ENCODE results near the gene CRP. TPM values are rescaled to one million over a fixed set of nuclear protein-coding genes. Genes with fewer than 3 reads are reported as not detected.

The CRP gene
- total RNA-seq, 4 donors from 2014 or later, result 0.17 to 0.65 (median 0.42) TPM; not detected in 1

DNA sequence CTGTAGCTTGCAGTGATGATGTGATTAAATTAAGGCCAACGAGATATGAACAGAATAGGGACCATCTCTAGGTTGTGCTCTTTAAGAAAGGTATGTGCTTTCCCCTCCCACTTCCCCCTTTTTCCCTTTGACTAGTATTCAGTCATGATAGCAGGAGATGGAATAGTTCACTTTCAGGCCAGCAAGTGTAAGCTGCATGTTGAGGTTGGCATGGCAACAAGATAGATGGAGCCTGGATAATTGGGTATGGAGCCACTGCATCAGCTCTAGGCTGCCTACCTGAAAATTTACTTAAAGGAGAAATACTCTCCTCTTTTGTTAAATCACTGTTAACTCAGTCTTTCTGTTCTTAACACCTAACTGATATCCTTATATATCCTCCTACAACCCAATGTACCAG is 1.5 kb upstream of the CRP start:
- TF ChIP-seq, protein P1, sequence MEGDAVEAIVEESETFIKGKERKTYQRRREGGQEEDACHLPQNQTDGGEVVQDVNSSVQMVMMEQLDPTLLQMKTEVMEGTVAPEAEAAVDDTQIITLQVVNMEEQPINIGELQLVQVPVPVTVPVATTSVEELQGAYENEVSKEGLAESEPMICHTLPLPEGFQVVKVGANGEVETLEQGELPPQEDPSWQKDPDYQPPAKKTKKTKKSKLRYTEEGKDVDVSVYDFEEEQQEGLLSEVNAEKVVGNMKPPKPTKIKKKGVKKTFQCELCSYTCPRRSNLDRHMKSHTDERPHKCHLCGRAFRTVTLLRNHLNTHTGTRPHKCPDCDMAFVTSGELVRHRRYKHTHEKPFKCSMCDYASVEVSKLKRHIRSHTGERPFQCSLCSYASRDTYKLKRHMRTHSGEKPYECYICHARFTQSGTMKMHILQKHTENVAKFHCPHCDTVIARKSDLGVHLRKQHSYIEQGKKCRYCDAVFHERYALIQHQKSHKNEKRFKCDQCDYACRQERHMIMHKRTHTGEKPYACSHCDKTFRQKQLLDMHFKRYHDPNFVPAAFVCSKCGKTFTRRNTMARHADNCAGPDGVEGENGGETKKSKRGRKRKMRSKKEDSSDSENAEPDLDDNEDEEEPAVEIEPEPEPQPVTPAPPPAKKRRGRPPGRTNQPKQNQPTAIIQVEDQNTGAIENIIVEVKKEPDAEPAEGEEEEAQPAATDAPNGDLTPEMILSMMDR (IDR thresholded peaks at IDR 0.05), result no peak
- TF ChIP-seq POLR2AphosphoS5 (IDR thresholded peaks at IDR 0.05), result no peak
- TF ChIP-seq POLR2A (IDR thresholded peaks at IDR 0.05; ENCODE audit: low read depth), result no peak
- TF ChIP-seq EP300 (IDR thresholded peaks at IDR 0.05), result no peak
- intact Hi-C loops (cut with DNase I), result no loop called here
- DNase-seq (ENCODE audit: extremely low spot score), result no peak
- no peaks in the 10 kb centered on the region for H3K36me3 ChIP-seq
- no peak overlapping the region for H3K27ac ChIP-seq (replicated peaks in 1 of 4)
- 87% methylated on average over 1 of the region's 1 CpG for WGBS
- H3K9me3 ChIP-seq, result peaks cover 0 to 6% (median 0%) of the 10 kb centered on the region in 4 donors
- H3K4me3 ChIP-seq, result no peak overlapping the region
- H3K4me1 ChIP-seq, result no peaks in the 10 kb centered on the region
- H3K27me3 ChIP-seq, result peaks cover 0 to 9% (median 0%) of the 10 kb centered on the region in 4 donors

DNA sequence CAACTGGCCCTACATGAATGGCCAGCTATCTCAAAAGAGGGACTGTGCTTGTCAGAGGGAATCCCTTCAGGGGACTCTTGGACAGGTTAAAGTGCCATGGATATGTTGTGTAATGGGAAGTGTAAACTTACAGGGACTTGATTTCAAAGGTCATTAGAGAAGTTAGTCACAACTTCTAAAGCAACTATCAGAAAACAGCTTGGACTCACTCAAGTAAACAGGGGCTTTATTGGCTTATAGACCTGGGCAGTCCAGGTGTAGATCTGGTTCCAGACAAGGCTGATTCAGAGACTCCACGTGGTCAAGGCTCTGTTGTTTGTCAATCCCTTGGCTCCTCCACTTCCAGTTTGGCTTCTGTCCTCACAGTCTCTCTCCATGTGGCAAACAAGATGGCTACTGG is 2.3 kb downstream of the CRP start:
- Histone ChIP-seq H3K4me3 (no peak overlapping the region), H3K4me1 (no peaks in the 10 kb centered on the region), H3K27ac (replicated peaks in 1 of 4) (no peak overlapping the region), H3K36me3 (no peaks in the 10 kb centered on the region), H3K9me3 (no peaks in the 10 kb centered on the region), H3K27me3 (no peaks in the 10 kb centered on the region)
- TF ChIP-seq POLR2A (IDR thresholded peaks at IDR 0.05; ENCODE audit: low read depth) (no peak), POLR2AphosphoS5 (IDR thresholded peaks at IDR 0.05) (no peak), EP300 (IDR thresholded peaks at IDR 0.05) (no peak)
- TF ChIP-seq, protein P1 (IDR thresholded peaks at IDR 0.05), result no peak
- 67% methylated on average over 1 of the region's 1 CpG for WGBS
- DNase-seq (ENCODE audit: extremely low spot score), result no peak
- intact Hi-C loops (cut with DNase I), result no loop called here

DNA sequence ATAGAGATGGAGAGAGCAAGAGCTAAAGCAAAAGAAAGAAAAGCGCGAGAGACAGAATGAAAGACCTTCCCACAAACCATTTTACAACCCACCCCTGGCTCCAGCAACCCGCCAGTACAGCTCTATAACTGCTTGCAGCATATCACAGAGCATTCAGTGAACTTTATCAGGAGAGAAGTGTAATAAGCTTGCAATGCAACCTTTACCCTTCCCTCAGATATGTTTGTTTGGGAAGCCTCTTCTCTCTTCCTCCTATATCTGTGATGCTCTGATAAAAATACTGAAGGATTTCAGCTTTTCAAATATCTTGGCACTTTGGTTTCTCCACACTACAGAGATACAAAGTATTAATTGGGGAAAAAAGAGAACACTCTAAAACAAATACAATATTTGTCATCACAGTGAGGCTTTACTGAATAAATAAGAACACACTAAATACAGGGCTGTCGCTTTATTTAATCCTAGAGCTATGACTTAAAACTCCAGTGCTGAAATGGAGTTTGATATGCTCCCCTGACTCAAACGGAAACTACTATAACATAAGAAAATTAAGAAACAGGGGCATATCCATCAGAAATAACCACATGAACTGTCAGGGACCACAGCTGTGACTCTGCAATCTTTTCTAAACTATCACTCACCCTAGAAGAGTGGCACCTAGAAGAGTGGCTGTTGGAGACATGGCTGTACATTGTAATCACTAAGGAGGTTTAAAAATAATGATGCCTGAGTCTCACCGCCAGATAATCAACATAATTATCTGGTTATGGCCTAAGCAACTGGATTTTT is 6.7 kb downstream of the CRP start:
- H3K4me1 ChIP-seq, result no peaks in the 10 kb centered on the region
- DNase-seq (ENCODE audit: extremely low spot score), result no peak
- no peaks in the 10 kb centered on the region for H3K36me3 ChIP-seq
- no peaks in the 10 kb centered on the region for H3K27me3 ChIP-seq
- intact Hi-C loops (cut with DNase I), result no loop called here
- TF ChIP-seq POLR2AphosphoS5 (IDR thresholded peaks at IDR 0.05) (no peak), EP300 (IDR thresholded peaks at IDR 0.05) (no peak), POLR2A (IDR thresholded peaks at IDR 0.05; ENCODE audit: low read depth) (no peak)
- TF ChIP-seq, protein P1 (IDR thresholded peaks at IDR 0.05), result no peak
- 81% methylated on average over 6 of the region's 6 CpGs for WGBS
- no peaks in the 10 kb centered on the region for H3K9me3 ChIP-seq
- H3K27ac ChIP-seq (replicated peaks in 1 of 4), result no peak overlapping the region
- H3K4me3 ChIP-seq, result no peak overlapping the region

DNA sequence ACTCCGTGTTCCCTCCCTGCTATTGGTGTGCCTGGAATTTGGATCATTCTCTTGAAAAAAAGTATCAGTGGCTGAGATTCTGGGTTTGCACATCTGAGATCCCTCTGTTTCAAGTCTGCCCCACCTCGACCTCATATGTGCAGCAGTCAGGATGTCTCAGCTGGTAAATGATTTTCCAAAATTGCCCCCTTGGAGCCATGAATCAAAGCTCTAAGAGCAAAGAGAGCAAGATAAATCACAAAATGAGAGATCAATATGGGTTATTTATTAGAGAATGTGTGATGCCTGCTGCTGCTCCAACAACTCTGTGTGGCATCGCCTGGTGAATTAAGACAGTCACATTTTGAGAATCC is 8.5 kb downstream of the CRP start:
- intact Hi-C loops (cut with DNase I), result no loop called here
- WGBS, result 66% methylated on average over 3 of the region's 3 CpGs
- Histone ChIP-seq H3K4me3 (no peak overlapping the region), H3K4me1 (no peaks in the 10 kb centered on the region), H3K9me3 (no peaks in the 10 kb centered on the region), H3K27me3 (no peaks in the 10 kb centered on the region), H3K27ac (replicated peaks in 1 of 4) (no peak overlapping the region), H3K36me3 (no peaks in the 10 kb centered on the region)
- TF ChIP-seq POLR2A (IDR thresholded peaks at IDR 0.05; ENCODE audit: low read depth) (no peak), POLR2AphosphoS5 (IDR thresholded peaks at IDR 0.05) (no peak), EP300 (IDR thresholded peaks at IDR 0.05) (no peak)
- TF ChIP-seq, protein P1 (IDR thresholded peaks at IDR 0.05), result no peak
- no peak for DNase-seq (ENCODE audit: extremely low spot score)
